A673 (cell line): ENCODE results near the gene RRP8.

ENCODE experiments used
- CTCF ChIP-seq: fragments of 300-800, 200-600 bp; sonication (generic); conservative IDR thresholded peaks from 2 replicates; pipeline ENCODE4 v1.5.1; 2017; ENCODE audit warnings: low read depth, mild to moderate bottlenecking, antibody characterized with exemption, low read length, moderate library complexity, mixed read lengths
- EZH2 ChIP-seq: fragments of 200-600 bp; sonication (generic); IDR thresholded peaks from 2 replicates; pipeline ENCODE4 v1.6.1; 2017; ENCODE audit warnings: borderline replicate concordance, low read depth, mild to moderate bottlenecking, mixed read lengths, antibody characterized with exemption, low read length; ENCODE audit not compliant: poor library complexity, severe bottlenecking

- no peak for TF ChIP-seq CTCF
- no peak for TF ChIP-seq EZH2
These were observed 57.4 kb downstream of the RRP8 start for GRCh38 chr11:6545917-6546605.
